GM12872 (cell line): ENCODE measurements around the gene PER2.

Experiments used
- CTCF ChIP-seq: IDR thresholded peaks from 3 replicates; pipeline ENCODE4 v1.5.1; 2011; ENCODE audit warnings: low read depth, mild to moderate bottlenecking, low read length, moderate library complexity; ENCODE audit not compliant: insufficient read depth

Gene PER2

GRCh38 chr2:238305965-238306671 lies 17.7 kb upstream of the PER2 start:
- TF ChIP-seq CTCF, result no peak

GRCh38 chr2:238305092-238305862 lies 16.9 kb upstream of the PER2 start:
- peak; percentile 39; the same call in 2 of the 3 replicates for TF ChIP-seq CTCF

- TF ChIP-seq CTCF, result no peak
Measured at GRCh38 chr2:238304116-238304515, 15.7 kb upstream of the PER2 start.

GRCh38 chr2:238302751-238303150 lies 14.3 kb upstream of the PER2 start:
- no peak for TF ChIP-seq CTCF

GRCh38 chr2:238302087-238302486 lies 13.7 kb upstream of the PER2 start:
- TF ChIP-seq CTCF, result no peak

- TF ChIP-seq CTCF, result no peak
Measured at GRCh38 chr2:238299803-238300202, 11.4 kb upstream of the PER2 start.

GRCh38 chr2:238296638-238297457 lies 8.4 kb upstream of the PER2 start:
- no peak for TF ChIP-seq CTCF
